K562 (cell line): Measurements from ENCODE around the gene PRSS21. TPM values are rescaled to one million over a fixed set of nuclear protein-coding genes. Genes with fewer than 3 reads are reported as not detected.

Source experiments
- CHAMP1 ChIP-seq: fragments of 450-650 bp; IDR thresholded peaks from 2 replicates; pipeline ENCODE4 v1.6.1; 2016; ENCODE audit warnings: mild to moderate bottlenecking
- DMBX1 ChIP-seq: fragments of 250-450 bp; sonication (Bioruptor Pico); IDR thresholded peaks from 2 replicates; pipeline ENCODE4 v1.8.0; 2022; ENCODE audit warnings: inconsistent platforms, mild to moderate bottlenecking, moderate library complexity, borderline replicate concordance
- FOXA3 ChIP-seq, 2 experiments: fragments of 450-650 bp in 1 of 2; sonication (generic) in 1 of 2; formaldehyde crosslinking; IDR thresholded peaks in 1 of 2; conservative IDR thresholded peaks in 1 of 2; 2 replicates each; pipeline versions ENCODE4 v1.4.0 to v1.8.0; 2020 to 2022; ENCODE audit warnings: mild to moderate bottlenecking in 2 of 2, missing genetic modification reagents in 1 of 2
- L3MBTL2 ChIP-seq: fragments of 450-650 bp; IDR thresholded peaks from 2 replicates; pipeline ENCODE4 v1.6.1; 2016; ENCODE audit warnings: mild to moderate bottlenecking, moderate library complexity
- PKNOX1 ChIP-seq: fragments of 450-650 bp; IDR thresholded peaks from 2 replicates; pipeline ENCODE4 v1.6.1; 2016
- POLR3A ChIP-seq: IDR thresholded peaks from 2 replicates; pipeline ENCODE4 v1.6.1; 2011; ENCODE audit warnings: borderline replicate concordance, mild to moderate bottlenecking, moderate library complexity; ENCODE audit not compliant: insufficient read length, insufficient read depth; ENCODE audit errors: extremely low read depth
- PPARD ChIP-seq: fragments of 250-450 bp; sonication (Bioruptor Pico); IDR thresholded peaks from 2 replicates; pipeline ENCODE4 v1.8.0; 2022; ENCODE audit warnings: inconsistent platforms, mild to moderate bottlenecking, moderate library complexity
- SETDB1 ChIP-seq: IDR thresholded peaks from one replicate; pipeline ENCODE4 v1.6.1; 2012; ENCODE audit warnings: low read length, control low read depth, inconsistent platforms
- SMAD1 ChIP-seq: fragments of 150-350 bp; IDR thresholded peaks from 2 replicates; pipeline ENCODE4 v1.6.1; 2014; ENCODE audit warnings: low read length, low read depth; ENCODE audit not compliant: partially characterized antibody
- SMARCA4 ChIP-seq: fragments of 450-650 bp; IDR thresholded peaks from 2 replicates; pipeline ENCODE4 v1.6.1; 2016
- SOX6 ChIP-seq: fragments of 450-650 bp; IDR thresholded peaks from 2 replicates; pipeline ENCODE4 v1.6.1; 2014; ENCODE audit warnings: mild to moderate bottlenecking
- SRF ChIP-seq, 2 experiments: fragments of 250-450, 450-650 bp in 1 of 2; sonication (Bioruptor Pico) in 1 of 2; sonication (generic) in 1 of 2; formaldehyde crosslinking; IDR thresholded peaks; 2 replicates each; pipeline versions ENCODE4 v1.5.0 to v1.5.1; 2020 to 2022; ENCODE audit warnings: mild to moderate bottlenecking in 1 of 2, missing genetic modification reagents in 1 of 2
- UBTF ChIP-seq, 2 experiments: IDR thresholded peaks; 2 replicates each; pipeline ENCODE4 v1.6.1; 2012; ENCODE audit warnings: improper control_type of control experiment in 2 of 2, low read depth in 2 of 2, low read length in 2 of 2, borderline replicate concordance in 1 of 2
- ZBTB7A ChIP-seq: IDR thresholded peaks from 2 replicates; pipeline ENCODE4 v1.6.1; 2011; ENCODE audit warnings: low read depth, mild to moderate bottlenecking, low read length, moderate library complexity, borderline replicate concordance; ENCODE audit not compliant: control insufficient read depth
- ZNF23 ChIP-seq: fragments of 250-450 bp; sonication (Bioruptor Pico); IDR thresholded peaks from 2 replicates; pipeline ENCODE4 v1.4.0; 2020; ENCODE audit warnings: mild to moderate bottlenecking
- ZNF551 ChIP-seq: fragments of 250-450 bp; sonication (Bioruptor Pico); IDR thresholded peaks from 2 replicates; pipeline ENCODE4 v1.5.0; 2021; ENCODE audit warnings: mild to moderate bottlenecking, moderate library complexity
- ZNF592 ChIP-seq: fragments of 450-650 bp; IDR thresholded peaks from 2 replicates; pipeline ENCODE4 v1.6.1; 2017; ENCODE audit warnings: antibody characterized with exemption, mild to moderate bottlenecking
- polyA plus RNA-seq, 8 experiments: library from polyadenylated mRNA; depleted of rRNA in 4 of 8; stranded (reverse) in 5 of 8; unstranded in 3 of 8; fragments of >200 nt; fragmentation: Nextera tagmentation in 2 of 8; fragmentation: Illumina TruSeq in 1 of 8; extraction: Ambion mirVana in 2 of 8; extraction: Trizol in 1 of 8; gene quantifications; 2 replicates each; pipeline versions ENCODE4 v1.2.1 to v1.2.3, GENCODE V29; 2011 to 2014; ENCODE audit warnings: inconsistent platforms in 1 of 8, missing spikeins in 1 of 8
- total RNA-seq, 7 experiments: library from RNA; depleted of rRNA in 6 of 7; stranded (reverse); fragments of >200 nt in 6 of 7; fragmentation: Illumina TruSeq in 2 of 7; extraction: Trizol in 2 of 7; gene quantifications; 2 replicates each; pipeline versions ENCODE4 v1.2.1 to v1.2.3, GENCODE V29; 2011 to 2021; ENCODE audit warnings: low replicate concordance in 1 of 7

The PRSS21 gene
- total and polyA plus RNA-seq, 9 of the 15 experiments (the other 6 are each of a cell fraction or from before 2014, with no cell fraction given) = 12.1 to 121 (median 61.3) TPM

- no peak for TF ChIP-seq UBTF (IDR thresholded peaks at IDR 0.05; ENCODE audit: borderline replicate concordance in 1 of 2, low read depth in 2 of 2, low read length in 2 of 2)
- no peak for TF ChIP-seq CHAMP1
- no peak for TF ChIP-seq SMARCA4
- TF ChIP-seq PKNOX1 = no peak
- TF ChIP-seq SETDB1 = no peak
- TF ChIP-seq ZNF551 (CRISPR knock-in tag) = no peak
- no peak for TF ChIP-seq PPARD (CRISPR knock-in tag)
- TF ChIP-seq DMBX1 (CRISPR knock-in tag) = 0 out of 2 replicates have a peak, but pooled peaks have one; percentile 15
- TF ChIP-seq ZNF592 = peak; percentile 29; the same call in 1 of the 2 replicates
- TF ChIP-seq SMAD1 = no peak
- TF ChIP-seq SRF (CRISPR knock-in tag; IDR thresholded peaks at IDR 0.05) = peak in 1 of 2 experiments; percentile 75; a peak in 1 of 4 replicates
- TF ChIP-seq ZBTB7A = 0 out of 2 replicates have a peak, but pooled peaks have one; percentile 1
- TF ChIP-seq FOXA3 (CRISPR knock-in tag; conservative IDR thresholded peaks at IDR 0.05 in 1 of 2, IDR thresholded peaks at IDR 0.05 in 1 of 2) = peak in 1 of 2 experiments; percentile 28; a peak in 1 of 4 replicates
- 0 out of 2 replicates have a peak, but pooled peaks have one; percentile 27 for TF ChIP-seq L3MBTL2
- TF ChIP-seq SOX6 = no peak
- no peak for TF ChIP-seq POLR3A
- TF ChIP-seq ZNF23 = no peak
These were observed 39.0 kb upstream of the PRSS21 start (continued) for GRCh38 chr16:2777903-2778629.
